GM21381 (cell line): Measurements from ENCODE around the gene CLDN7.

Source experiments
- ATAC-seq: cut with Tn5 transposase; IDR thresholded peaks from one replicate; pipeline ENCODE4 v1.9.1; 2021; ENCODE audit warnings: mild to moderate bottlenecking, moderate library complexity; ENCODE audit not compliant: unreplicated experiment

Gene CLDN7, protein sequence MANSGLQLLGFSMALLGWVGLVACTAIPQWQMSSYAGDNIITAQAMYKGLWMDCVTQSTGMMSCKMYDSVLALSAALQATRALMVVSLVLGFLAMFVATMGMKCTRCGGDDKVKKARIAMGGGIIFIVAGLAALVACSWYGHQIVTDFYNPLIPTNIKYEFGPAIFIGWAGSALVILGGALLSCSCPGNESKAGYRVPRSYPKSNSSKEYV

DNA sequence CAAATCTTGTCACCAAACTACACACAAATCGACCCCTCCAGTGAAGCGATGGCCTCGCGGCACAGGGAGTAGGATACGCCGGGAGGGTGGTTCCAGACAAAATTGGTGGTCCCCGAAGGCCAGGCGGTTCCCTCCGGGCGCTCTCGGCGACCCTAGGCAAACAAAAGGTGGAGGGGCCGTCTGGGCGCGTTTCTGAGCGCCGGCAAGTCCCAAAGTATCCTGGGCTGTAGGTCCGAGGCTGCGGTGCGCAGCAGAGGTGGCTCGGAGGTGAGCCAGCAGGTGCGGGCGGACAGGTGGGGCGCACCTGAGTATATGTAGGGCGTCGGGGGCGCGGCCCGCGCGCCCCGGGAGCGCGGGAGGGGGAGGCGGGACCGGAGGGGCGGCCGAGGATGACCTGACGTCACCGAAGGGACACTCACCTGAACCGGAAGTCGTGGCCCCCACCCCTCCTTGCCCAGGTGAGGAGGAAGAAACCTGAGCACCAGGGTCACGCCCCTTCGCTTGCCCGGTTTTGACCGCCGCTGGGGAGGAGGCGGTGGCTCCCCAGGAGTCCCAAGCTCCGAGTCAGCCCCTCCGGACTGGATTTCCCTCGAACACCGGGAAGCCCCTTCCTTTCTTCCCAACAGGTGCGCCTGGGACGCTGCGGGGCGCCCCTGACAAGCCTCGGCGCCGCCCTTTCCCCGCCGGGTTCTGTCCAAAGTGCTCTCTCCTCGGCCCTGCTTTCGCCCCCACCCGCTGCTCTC lies at the start of gene CLDN7:
CLDN7 (minus strand) TSS at position 287 of the 743 bp plus-strand sequence. CDS start 435 bp downstream, outside the sequence.
- no peak for ATAC-seq

DNA sequence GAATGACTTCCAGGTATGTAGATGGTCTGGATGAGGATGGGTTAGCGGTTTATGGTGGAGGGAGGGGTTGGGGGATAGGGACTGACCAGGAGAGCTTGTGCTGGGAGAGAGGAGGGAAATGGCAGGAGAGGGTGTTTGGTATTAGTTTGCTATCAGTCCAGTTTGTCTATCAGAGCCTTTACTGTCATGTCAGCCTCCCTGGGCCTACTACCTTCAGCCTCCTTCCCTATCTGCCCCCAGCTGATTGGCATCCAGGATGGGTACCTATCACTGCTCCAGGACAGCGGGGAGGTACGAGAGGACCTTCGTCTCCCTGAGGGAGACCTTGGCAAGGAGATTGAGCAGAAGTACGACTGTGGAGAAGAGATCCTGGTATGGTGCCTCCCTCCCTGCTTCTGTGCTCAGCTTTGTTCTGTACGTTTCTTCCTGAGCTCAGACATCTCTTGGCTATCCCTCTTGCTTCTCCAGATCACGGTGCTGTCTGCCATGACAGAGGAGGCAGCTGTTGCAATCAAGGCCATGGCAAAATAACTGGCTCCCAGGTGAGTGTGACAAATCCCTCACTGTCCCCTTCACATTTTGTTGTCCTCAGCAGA lies 48.9 kb upstream of the CLDN7 start:
- ATAC-seq = no peak

- no peak for ATAC-seq
Observed at GRCh38 chr17:7309628-7310027, 47.4 kb upstream of the CLDN7 start.

GRCh38 chr17:7308625-7309433 lies 46.6 kb upstream of the CLDN7 start:
- no peak for ATAC-seq

DNA sequence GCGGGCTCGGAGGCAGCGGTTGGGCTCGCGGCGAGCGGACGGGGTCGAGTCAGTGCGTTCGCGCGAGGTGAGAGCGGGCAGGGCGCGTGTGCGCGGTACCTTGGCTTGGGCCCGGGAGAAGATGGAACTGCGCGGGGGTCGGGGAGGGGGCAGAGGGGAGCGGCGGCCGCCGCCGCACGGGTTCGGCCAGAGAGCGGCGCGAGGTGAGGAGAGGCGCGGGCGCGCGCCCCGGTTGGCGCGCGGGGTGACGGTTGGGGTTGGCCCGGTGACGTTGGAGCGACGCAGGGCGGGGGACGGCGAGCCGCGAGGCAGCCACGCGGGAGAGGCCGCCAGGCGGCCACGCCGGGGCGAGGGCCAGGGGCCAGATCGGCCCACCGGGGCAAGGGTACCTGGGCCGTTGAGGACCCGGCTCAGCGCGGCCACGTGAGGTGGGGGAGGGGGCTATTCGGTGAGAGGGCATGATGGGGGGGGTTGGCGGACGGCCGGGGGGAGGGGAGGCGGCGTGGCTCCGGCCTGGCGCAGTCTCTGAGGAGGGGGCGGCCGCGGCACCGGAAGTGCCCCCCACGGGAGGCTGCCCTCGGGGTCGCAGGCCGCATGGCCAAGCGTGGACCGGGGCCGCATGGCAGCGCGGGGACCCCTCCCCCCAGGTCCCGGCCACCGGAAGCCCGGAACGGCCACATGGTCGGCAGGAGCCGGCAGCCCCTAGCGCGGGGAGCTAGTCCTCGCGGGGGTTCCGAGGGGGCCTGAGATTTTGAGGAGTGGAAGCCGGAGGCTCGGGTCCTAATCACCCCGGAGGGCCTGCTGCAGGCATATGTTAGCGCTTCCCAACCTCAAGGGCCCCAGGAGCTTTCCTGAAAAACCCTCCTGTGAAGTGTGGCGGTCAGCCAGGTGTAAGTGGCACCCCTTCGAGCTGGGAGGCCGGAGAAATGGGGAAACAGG lies 45.7 kb upstream of the CLDN7 start:
- peak; percentile 10 for ATAC-seq

DNA sequence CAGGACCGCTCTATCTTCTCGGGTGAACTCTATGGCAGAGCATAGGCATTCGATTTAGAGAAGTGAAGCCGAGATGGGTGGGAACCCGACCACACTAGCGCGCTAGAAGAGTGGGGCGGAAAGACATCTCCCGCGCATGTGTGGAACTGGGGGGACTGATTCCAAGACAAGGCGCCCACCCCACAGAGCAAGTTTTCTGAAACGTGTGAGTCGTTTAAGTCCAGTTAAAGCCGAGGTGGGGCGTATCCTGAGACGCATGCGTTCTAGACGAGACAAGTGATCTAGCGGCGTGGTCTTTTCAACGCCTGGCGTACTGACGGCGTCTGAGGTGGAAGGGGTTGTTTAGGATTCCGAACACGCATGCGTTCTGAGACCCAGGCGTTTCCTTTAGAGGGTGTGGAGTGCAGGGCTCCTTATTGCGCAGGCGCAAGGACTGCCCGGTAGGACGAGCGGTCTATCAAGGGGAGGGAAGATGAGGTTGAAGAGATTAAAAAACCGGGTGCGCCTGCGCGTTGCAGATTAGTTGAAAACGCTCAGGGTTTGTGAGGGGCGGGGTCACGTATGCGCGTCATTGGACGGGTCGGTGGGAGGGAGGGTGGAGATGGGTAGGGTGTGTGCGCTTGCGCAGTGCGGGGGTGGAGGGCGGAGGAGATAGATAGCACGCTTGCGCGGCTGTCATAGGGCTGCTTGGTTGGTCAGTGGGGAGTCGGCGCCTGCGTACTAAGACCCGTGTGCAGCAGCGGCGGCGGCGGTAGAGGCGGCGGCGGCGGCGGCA lies 44.8 kb upstream of the CLDN7 start, which contains the start of gene EIF5A:
EIF5A (plus strand) TSS at position 718 of the 775 bp plus-strand sequence. CDS start 2,008 bp downstream, outside the sequence.
- ATAC-seq = peak; percentile 57

- ATAC-seq = no peak
Observed at GRCh38 chr17:7304179-7304578, 41.9 kb upstream of the CLDN7 start.

DNA sequence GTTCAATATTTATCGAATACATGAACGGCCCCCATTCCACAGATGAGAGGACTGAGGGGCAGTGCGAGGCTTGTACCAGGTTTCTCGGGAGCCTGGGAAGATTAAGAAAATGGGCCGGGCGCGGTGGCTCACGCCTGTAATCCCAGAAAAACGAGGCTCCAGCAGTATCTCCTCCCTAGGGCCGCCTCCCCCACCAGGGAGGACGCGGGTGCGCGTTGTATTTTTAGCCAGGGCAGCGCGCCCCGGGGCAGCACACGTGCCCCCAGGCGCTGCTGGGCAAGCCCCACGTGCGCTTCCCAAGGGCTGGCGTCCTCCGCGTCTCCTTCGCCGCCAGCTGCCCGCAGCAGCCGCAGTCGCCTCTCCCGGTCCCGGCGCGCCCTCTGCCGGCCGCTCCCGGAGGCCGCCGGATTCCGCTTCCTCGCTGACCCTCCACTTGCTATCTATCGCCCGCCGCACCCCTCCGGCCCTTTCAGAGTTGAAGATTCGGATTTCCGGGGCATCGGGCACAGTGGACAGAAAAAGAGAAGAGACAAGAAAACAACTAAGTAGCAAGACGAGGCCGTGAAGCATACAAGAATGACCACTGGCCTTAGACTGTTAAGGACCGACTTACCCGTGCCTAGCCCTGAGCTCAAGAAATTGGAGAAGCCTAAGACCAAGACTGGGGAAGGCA lies 34.0 kb upstream of the CLDN7 start:
- no peak for ATAC-seq

DNA sequence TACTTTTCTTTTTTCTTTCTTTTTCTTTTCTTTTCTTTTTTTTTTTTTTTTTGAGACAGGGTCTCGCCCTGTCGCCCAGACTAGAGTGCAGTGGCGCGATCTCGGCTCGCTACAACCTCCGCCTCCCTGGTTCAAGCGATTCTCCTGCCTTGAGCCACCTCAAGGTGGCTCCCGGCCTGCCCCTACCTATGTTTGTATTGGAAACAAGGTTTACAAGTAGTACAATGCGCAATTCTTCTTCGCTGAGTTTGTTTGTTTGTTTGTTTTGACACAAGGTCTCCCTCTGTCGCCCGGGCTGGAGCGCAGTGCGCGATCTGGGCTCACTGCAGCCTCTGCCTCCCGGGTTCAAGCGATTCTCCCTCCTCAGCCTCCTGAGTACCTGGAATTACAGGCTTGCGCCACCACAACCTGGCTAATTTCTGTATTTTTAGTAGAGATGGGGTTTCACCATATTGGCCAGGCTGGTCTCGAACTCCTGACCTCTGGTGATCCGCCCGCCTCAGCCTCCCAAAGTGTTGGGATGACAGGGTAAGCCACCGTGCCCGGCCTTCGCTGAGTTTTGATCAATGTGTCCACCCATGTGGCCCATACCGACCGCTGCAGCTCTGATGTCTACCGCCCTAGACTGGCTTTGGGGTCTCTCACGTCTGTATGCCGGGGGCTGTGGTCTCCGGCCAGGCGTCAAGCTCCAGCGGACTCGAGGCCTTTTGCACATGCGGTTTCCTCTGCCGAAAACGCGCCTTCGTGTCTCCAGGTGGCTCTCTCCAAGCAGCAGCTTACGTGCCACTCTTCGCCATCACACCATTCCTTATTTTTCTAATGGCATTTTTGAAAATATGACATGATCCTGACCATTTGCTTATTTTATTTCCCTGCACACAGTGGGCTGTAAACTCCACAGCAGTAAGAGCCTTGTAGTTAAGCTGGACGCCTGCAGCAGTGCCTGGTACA lies 33.2 kb upstream of the CLDN7 start:
- ATAC-seq = no peak

DNA sequence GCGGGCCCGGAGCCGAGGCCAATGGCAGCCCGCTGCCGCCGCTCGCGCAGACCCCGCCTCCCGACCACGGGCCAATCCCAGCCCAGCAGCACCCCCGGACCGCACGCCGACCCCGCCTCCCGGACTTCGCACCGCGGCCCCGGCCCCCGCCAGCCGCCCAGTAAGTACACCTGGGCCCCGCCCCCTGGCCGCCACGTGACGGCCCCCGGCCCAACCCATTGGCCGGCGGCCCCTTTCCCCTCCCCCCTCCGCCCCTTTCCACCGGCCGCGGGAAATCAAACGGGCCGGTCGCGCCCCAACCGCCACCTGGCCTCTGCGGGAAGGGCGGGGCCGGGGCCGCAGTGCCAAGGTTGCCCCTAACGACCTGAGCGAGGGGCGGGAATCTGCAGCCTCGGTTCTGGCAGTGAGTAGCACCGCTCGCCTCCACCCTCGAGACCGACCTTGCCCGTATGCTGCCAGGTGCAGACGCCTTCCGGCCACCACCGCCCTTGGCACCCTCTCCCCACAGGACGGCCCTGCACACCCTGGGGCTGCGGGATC lies 32.4 kb upstream of the CLDN7 start, which contains the start of gene YBX2:
YBX2 (minus strand) TSS at position 26 of the 540 bp plus-strand sequence. CDS start 139 bp downstream, outside the sequence.
- ATAC-seq = no peak

- no peak for ATAC-seq
Observed at GRCh38 chr17:7293816-7294613, 31.7 kb upstream of the CLDN7 start.

GRCh38 chr17:7293159-7293558 lies 30.9 kb upstream of the CLDN7 start:
- no peak for ATAC-seq

- ATAC-seq = no peak
Observed at GRCh38 chr17:7292729-7293128, 30.5 kb upstream of the CLDN7 start.

- no peak for ATAC-seq
Observed at GRCh38 chr17:7292194-7292593, 29.9 kb upstream of the CLDN7 start.

- ATAC-seq = no peak
Observed at GRCh38 chr17:7290685-7291084, 28.4 kb upstream of the CLDN7 start.

DNA sequence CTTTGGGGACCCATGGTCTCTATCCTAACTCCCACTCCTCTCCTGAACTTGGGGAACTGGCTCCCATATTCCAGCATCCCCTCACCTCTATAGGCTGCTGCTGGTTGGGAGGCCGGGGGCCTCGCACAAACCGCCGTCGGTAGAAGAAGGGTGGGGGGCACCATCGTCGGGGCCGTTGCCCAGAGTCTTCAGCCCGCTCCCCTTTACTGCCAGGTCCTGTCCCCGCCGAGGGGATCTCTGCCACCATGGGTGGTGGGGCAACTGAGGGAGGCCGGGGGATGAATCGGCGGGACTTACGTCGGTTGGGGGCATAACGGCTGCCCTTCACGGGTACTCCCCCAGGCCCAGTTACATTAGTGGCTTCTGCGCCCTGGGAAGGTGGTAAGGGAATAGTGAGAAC lies 27.9 kb upstream of the CLDN7 start:
- ATAC-seq = no peak
